Measurements from ENCODE around the gene MRPL12.

The MRPL12 gene

GRCh38 chr17:81687770-81688541, 15.2 kb upstream of the MRPL12 start:
- Histone ChIP-seq H3K36me3 (replicated peaks) (peaks cover 69% of the 10 kb centered on the region), H3K9me3 (no peaks in the 10 kb centered on the region), H3K27me3 (ENCODE audit: low read depth) (no peaks in the 10 kb centered on the region), H3K4me3 (no peak overlapping the region), H3K4me1 (peaks cover 8% of the 10 kb centered on the region; the same call in 1 of the 2 replicates)
- DNase-seq (ENCODE audit: low spot score in 2 of 2), result no peak
- in situ Hi-C loops (cut with MboI; ENCODE audit: low sequenced_read_pairs), result no loop called here

GRCh38 chr17:81688616-81689015, 14.6 kb upstream of the MRPL12 start:
- no peaks in the 10 kb centered on the region for H3K27me3 ChIP-seq (ENCODE audit: low read depth)
- in situ Hi-C loops (cut with MboI; ENCODE audit: low sequenced_read_pairs), result no loop called here
- peaks cover 8% of the 10 kb centered on the region; the same call in 1 of the 2 replicates for H3K4me1 ChIP-seq
- H3K4me3 ChIP-seq, result no peak overlapping the region
- peaks cover 74% of the 10 kb centered on the region for H3K36me3 ChIP-seq (replicated peaks)
- no peak for DNase-seq (ENCODE audit: low spot score in 2 of 2)
- no peaks in the 10 kb centered on the region for H3K9me3 ChIP-seq

- Histone ChIP-seq H3K4me3 (no peak overlapping the region), H3K9me3 (no peaks in the 10 kb centered on the region), H3K36me3 (replicated peaks) (peaks cover 89% of the 10 kb centered on the region), H3K27me3 (ENCODE audit: low read depth) (no peaks in the 10 kb centered on the region), H3K4me1 (peaks cover under 1% of the 10 kb centered on the region; the same call in 1 of the 2 replicates)
- in situ Hi-C loops (cut with MboI; ENCODE audit: low sequenced_read_pairs), result no loop called here
- DNase-seq (ENCODE audit: low spot score in 2 of 2), result no peak
These were observed 13.1 kb upstream of the MRPL12 start for GRCh38 chr17:81690066-81690465.

- Histone ChIP-seq H3K27me3 (ENCODE audit: low read depth) (no peaks in the 10 kb centered on the region), H3K36me3 (replicated peaks) (peaks cover 92% of the 10 kb centered on the region), H3K4me3 (no peak overlapping the region), H3K4me1 (no peaks in the 10 kb centered on the region), H3K9me3 (no peaks in the 10 kb centered on the region)
- no peak for DNase-seq (ENCODE audit: low spot score in 2 of 2)
- in situ Hi-C loops (cut with MboI; ENCODE audit: low sequenced_read_pairs), result no loop called here
These were observed 12.6 kb upstream of the MRPL12 start for GRCh38 chr17:81690549-81690948.

- Histone ChIP-seq H3K4me3 (no peak overlapping the region), H3K4me1 (no peaks in the 10 kb centered on the region), H3K27me3 (ENCODE audit: low read depth) (no peaks in the 10 kb centered on the region), H3K36me3 (replicated peaks) (peaks cover 92% of the 10 kb centered on the region), H3K9me3 (no peaks in the 10 kb centered on the region)
- in situ Hi-C loops (cut with MboI; ENCODE audit: low sequenced_read_pairs), result no loop called here
- no peak for DNase-seq (ENCODE audit: low spot score in 2 of 2)
These were observed 12.0 kb upstream of the MRPL12 start for GRCh38 chr17:81691196-81691595.

GRCh38 chr17:81691608-81692007, 11.6 kb upstream of the MRPL12 start:
- in situ Hi-C loops (cut with MboI; ENCODE audit: low sequenced_read_pairs), result no loop called here
- DNase-seq (ENCODE audit: low spot score in 2 of 2), result no peak
- peaks cover 92% of the 10 kb centered on the region for H3K36me3 ChIP-seq (replicated peaks)
- no peaks in the 10 kb centered on the region for H3K4me1 ChIP-seq
- no peaks in the 10 kb centered on the region for H3K27me3 ChIP-seq (ENCODE audit: low read depth)
- no peak overlapping the region for H3K4me3 ChIP-seq
- H3K9me3 ChIP-seq, result no peaks in the 10 kb centered on the region

- no peak for DNase-seq (ENCODE audit: low spot score in 2 of 2)
- in situ Hi-C loops (cut with MboI; ENCODE audit: low sequenced_read_pairs), result no loop called here
- no peaks in the 10 kb centered on the region for H3K9me3 ChIP-seq
- no peak overlapping the region for H3K4me3 ChIP-seq
- no peaks in the 10 kb centered on the region for H3K27me3 ChIP-seq (ENCODE audit: low read depth)
- H3K4me1 ChIP-seq, result no peaks in the 10 kb centered on the region
- H3K36me3 ChIP-seq (replicated peaks), result peaks cover 89% of the 10 kb centered on the region
These were observed 9.5 kb upstream of the MRPL12 start for GRCh38 chr17:81693509-81694210.

GRCh38 chr17:81694810-81695209, 8.4 kb upstream of the MRPL12 start:
- in situ Hi-C loops (cut with MboI; ENCODE audit: low sequenced_read_pairs), result no loop called here
- H3K4me1 ChIP-seq, result no peaks in the 10 kb centered on the region
- no peaks in the 10 kb centered on the region for H3K9me3 ChIP-seq
- no peaks in the 10 kb centered on the region for H3K27me3 ChIP-seq (ENCODE audit: low read depth)
- DNase-seq (ENCODE audit: low spot score in 2 of 2), result no peak
- H3K36me3 ChIP-seq (replicated peaks), result peaks cover 91% of the 10 kb centered on the region
- H3K4me3 ChIP-seq, result no peak overlapping the region

- DNase-seq (ENCODE audit: low spot score in 2 of 2), result no peak
- Histone ChIP-seq H3K4me1 (no peaks in the 10 kb centered on the region), H3K27me3 (ENCODE audit: low read depth) (no peaks in the 10 kb centered on the region), H3K4me3 (no peak overlapping the region), H3K9me3 (no peaks in the 10 kb centered on the region), H3K36me3 (replicated peaks) (peaks cover 89% of the 10 kb centered on the region)
- in situ Hi-C loops (cut with MboI; ENCODE audit: low sequenced_read_pairs), result no loop called here
These were observed 8.0 kb upstream of the MRPL12 start for GRCh38 chr17:81695211-81695610.

GRCh38 chr17:81695801-81696200, 7.4 kb upstream of the MRPL12 start:
- H3K27me3 ChIP-seq (ENCODE audit: low read depth), result no peaks in the 10 kb centered on the region
- peaks cover 86% of the 10 kb centered on the region for H3K36me3 ChIP-seq (replicated peaks)
- no peak for DNase-seq (ENCODE audit: low spot score in 2 of 2)
- no peaks in the 10 kb centered on the region for H3K9me3 ChIP-seq
- H3K4me3 ChIP-seq, result no peak overlapping the region
- in situ Hi-C loops (cut with MboI; ENCODE audit: low sequenced_read_pairs), result no loop called here
- no peaks in the 10 kb centered on the region; the same call in none of the 2 replicates for H3K4me1 ChIP-seq

- Histone ChIP-seq H3K36me3 (replicated peaks) (peaks cover 88% of the 10 kb centered on the region), H3K27me3 (ENCODE audit: low read depth) (no peaks in the 10 kb centered on the region), H3K4me3 (no peak overlapping the region), H3K4me1 (peaks cover 3% of the 10 kb centered on the region), H3K9me3 (no peaks in the 10 kb centered on the region)
- in situ Hi-C loops (cut with MboI; ENCODE audit: low sequenced_read_pairs), result no loop called here
- no peak for DNase-seq (ENCODE audit: low spot score in 2 of 2)
These were observed 6.8 kb upstream of the MRPL12 start for GRCh38 chr17:81696218-81696941.

GRCh38 chr17:81697261-81698044, 5.7 kb upstream of the MRPL12 start:
- no peak for DNase-seq (ENCODE audit: low spot score in 2 of 2)
- Histone ChIP-seq H3K9me3 (no peaks in the 10 kb centered on the region), H3K27me3 (ENCODE audit: low read depth) (no peaks in the 10 kb centered on the region), H3K4me3 (no peak overlapping the region), H3K4me1 (peaks cover 8% of the 10 kb centered on the region), H3K36me3 (replicated peaks) (peaks cover 87% of the 10 kb centered on the region)
- in situ Hi-C loops (cut with MboI; ENCODE audit: low sequenced_read_pairs), result no loop called here
